ENCODE results near the gene BOD1L1. TPM values are rescaled to one million over a fixed set of nuclear protein-coding genes. Genes with fewer than 3 reads are reported as not detected.

The BOD1L1 gene
- total RNA-seq (2014; rRNA removed; shearing (Covaris generic)) (16.5 and 17.3 TPM in 2 replicates), polyA plus RNA-seq (2016; fragmentation: Nextera tagmentation; extraction: Ambion mirVana) (6.3 and 6.6 TPM in 2 replicates)

DNA sequence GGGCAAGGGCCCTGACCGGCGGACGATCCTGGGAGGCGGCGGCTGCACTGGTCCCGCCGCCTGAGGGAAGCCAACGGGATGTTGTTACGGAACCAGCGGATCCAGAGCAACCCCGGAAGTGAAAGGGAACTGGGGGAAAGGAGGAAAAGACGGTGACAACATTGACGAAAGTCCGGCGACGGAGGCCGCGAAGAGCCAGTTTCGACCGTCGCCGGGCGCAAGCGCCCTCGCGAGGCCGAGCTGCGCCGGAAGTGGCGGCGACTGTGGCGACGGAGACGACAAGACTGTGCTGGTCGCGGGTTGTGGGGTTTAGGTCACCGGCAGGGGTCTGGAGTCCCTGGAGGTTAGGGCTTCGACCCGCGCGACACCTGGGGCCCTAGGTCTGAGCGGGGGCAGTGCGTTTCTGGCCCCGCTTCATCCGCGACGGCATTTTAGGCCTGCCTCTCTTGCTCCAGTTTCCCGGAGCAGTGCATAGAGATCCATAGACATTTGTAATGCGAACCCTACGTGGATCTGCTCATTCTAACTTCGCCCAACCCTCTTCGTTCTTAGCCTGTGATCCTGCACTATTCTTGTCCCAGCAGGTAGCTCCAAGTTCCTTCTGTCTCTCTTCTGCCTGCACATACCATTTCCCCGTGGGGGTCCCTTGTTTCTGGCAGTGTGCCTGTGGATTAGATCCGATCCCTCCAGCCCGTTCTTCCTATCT, at the start of gene BOD1L1:
Gene BOD1L1 (minus strand): TSS at position 120 of the 706 bp plus-strand sequence. CDS start 138 bp downstream, outside the sequence.
- no peaks in the 10 kb centered on the region for H3K27me3 ChIP-seq (replicated peaks; ENCODE audit: insufficient read depth)
- in situ Hi-C loops (cut with MboI): loop anchor here (25.0 kb wide), 1 partner anchor 1385 kb away; the partner anchor contains the start of gene CPEB2
- peaks cover 52% of the 10 kb centered on the region for H3K79me2 ChIP-seq (ENCODE audit: insufficient read depth)
- H3K4me2 ChIP-seq (ENCODE audit: unreplicated experiment): peak within 1 kb of the TSS; percentile 96
- no peaks in the 10 kb centered on the region for H3F3A ChIP-seq (ENCODE audit: insufficient read depth)
- H3K9me3 ChIP-seq (ENCODE audit: low read depth): no peaks in the 10 kb centered on the region
- H4K20me1 ChIP-seq (ENCODE audit: insufficient read depth): 0 out of 2 replicates have a peak, but pooled peaks cover 3% of the 10 kb centered on the region
- H3K4me3 ChIP-seq: peak within 1 kb of the TSS; percentile 99
- peak within 1 kb of the TSS; percentile 75 for H3K27ac ChIP-seq
- 0 to 1% methylated on average over 44 to 51 of the region's 55 CpGs for WGBS, 2 experiments (ENCODE audit: low coverage in 1 of 2, low lambda C conversion rate in 2 of 2, missing lambda C conversion rate in 2 of 2)
- peak within 1 kb of the TSS; percentile 87 for H2AFZ ChIP-seq
- H3K9ac ChIP-seq: peak within 1 kb of the TSS; percentile 94
- no peaks in the 10 kb centered on the region for H3K36me3 ChIP-seq (ENCODE audit: low read depth)
- DNase-seq: peak; percentile 91
- H3K9me2 ChIP-seq (ENCODE audit: insufficient read depth): 0 out of 2 replicates have a peak, but pooled peaks cover 3% of the 10 kb centered on the region
- no peak for TF ChIP-seq EZH2phosphoT487 (IDR thresholded peaks at IDR 0.05; ENCODE audit: insufficient read depth, low read depth)
- no peak for TF ChIP-seq EZH2 (IDR thresholded peaks at IDR 0.05; ENCODE audit: insufficient read depth, poor library complexity, severe bottlenecking)
- H3K4me1 ChIP-seq (ENCODE audit: insufficient read depth): peaks cover 24% of the 10 kb centered on the region; the same call in 1 of the 2 replicates

- DNase-seq: no peak
- Histone ChIP-seq H3K9me3 (ENCODE audit: low read depth) (peaks cover 3% of the 10 kb centered on the region), H3K36me3 (ENCODE audit: low read depth) (no peaks in the 10 kb centered on the region), H2AFZ (no peak overlapping the region), H3K27ac (no peak overlapping the region), H3K27me3 (replicated peaks; ENCODE audit: insufficient read depth) (no peaks in the 10 kb centered on the region; the same call in 1 of the 2 replicates), H3K9me2 (ENCODE audit: insufficient read depth) (no peaks in the 10 kb centered on the region), H3K4me2 (ENCODE audit: unreplicated experiment) (no peak overlapping the region), H3K4me1 (ENCODE audit: insufficient read depth) (no peaks in the 10 kb centered on the region), H3K79me2 (ENCODE audit: insufficient read depth) (no peaks in the 10 kb centered on the region), H3F3A (ENCODE audit: insufficient read depth) (no peaks in the 10 kb centered on the region), H3K9ac (no peak overlapping the region), H3K4me3 (no peak overlapping the region), H4K20me1 (ENCODE audit: insufficient read depth) (no peaks in the 10 kb centered on the region)
- in situ Hi-C loops (cut with MboI): loop anchor here (25.0 kb wide), 1 partner anchor 1487 kb away; no protein-coding TSS in a partner anchor
- TF ChIP-seq EZH2phosphoT487 (IDR thresholded peaks at IDR 0.05; ENCODE audit: insufficient read depth, low read depth) (no peak), EZH2 (IDR thresholded peaks at IDR 0.05; ENCODE audit: insufficient read depth, poor library complexity, severe bottlenecking) (no peak)
- 36 to 50% methylated on average over 1 of the region's 1 CpG for WGBS, 2 experiments (ENCODE audit: low coverage in 1 of 2, low lambda C conversion rate in 2 of 2, missing lambda C conversion rate in 2 of 2)
Observed at GRCh38 chr4:13674971-13675370, 47.4 kb upstream of the BOD1L1 start.

GRCh38 chr4:13673167-13673566, 45.6 kb upstream of the BOD1L1 start:
- Histone ChIP-seq H3K4me1 (ENCODE audit: insufficient read depth) (no peaks in the 10 kb centered on the region), H3F3A (ENCODE audit: insufficient read depth) (no peaks in the 10 kb centered on the region), H3K27ac (no peak overlapping the region), H3K79me2 (ENCODE audit: insufficient read depth) (no peaks in the 10 kb centered on the region), H3K36me3 (ENCODE audit: low read depth) (no peaks in the 10 kb centered on the region), H2AFZ (no peak overlapping the region), H3K9ac (no peak overlapping the region), H3K4me2 (ENCODE audit: unreplicated experiment) (no peak overlapping the region), H3K4me3 (no peak overlapping the region), H3K27me3 (replicated peaks; ENCODE audit: insufficient read depth) (no peaks in the 10 kb centered on the region; the same call in 1 of the 2 replicates), H4K20me1 (ENCODE audit: insufficient read depth) (no peaks in the 10 kb centered on the region), H3K9me2 (ENCODE audit: insufficient read depth) (no peaks in the 10 kb centered on the region), H3K9me3 (ENCODE audit: low read depth) (peaks cover 3% of the 10 kb centered on the region)
- DNase-seq: no peak
- in situ Hi-C loops (cut with MboI): loop anchor here (25.0 kb wide), 1 partner anchor 1489 kb away; no protein-coding TSS in a partner anchor
- no peak for TF ChIP-seq EZH2phosphoT487 (IDR thresholded peaks at IDR 0.05; ENCODE audit: insufficient read depth, low read depth)
- no peak for TF ChIP-seq EZH2 (IDR thresholded peaks at IDR 0.05; ENCODE audit: insufficient read depth, poor library complexity, severe bottlenecking)

DNA sequence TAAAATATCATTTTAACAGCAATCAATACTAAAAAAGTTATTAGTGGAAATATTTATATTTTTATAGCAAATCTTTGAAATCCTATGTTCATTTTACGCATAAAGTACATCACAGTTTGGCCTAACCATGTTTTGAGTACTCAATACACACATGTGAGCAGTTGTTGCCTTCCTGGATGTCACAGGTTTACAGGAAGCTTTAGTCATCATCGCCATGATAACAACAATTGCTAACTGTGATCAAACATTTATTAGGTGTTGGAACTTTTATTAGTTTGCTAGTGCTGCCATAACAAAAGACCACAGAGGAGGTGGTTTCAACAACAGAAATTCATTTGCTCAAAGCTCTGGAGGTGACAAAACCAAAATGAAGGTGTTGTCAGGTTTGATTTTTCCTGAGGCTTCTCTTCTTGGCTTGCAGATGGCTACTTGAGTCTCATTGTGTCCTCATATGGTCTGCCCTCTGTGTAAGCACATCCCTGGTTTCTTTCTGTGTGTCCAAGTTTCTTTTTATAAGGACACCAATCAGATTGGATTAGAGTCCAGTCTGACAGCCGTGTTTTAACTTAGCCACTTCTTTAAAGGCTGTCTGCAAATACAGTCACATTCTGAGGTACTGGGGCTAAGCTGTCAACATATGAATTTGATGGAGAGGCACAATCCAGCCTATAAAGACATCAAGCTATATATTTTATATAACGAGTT, 43.1 kb upstream of the BOD1L1 start:
- H3K36me3 ChIP-seq (ENCODE audit: low read depth): no peaks in the 10 kb centered on the region
- in situ Hi-C loops (cut with MboI): loop anchor here (25.0 kb wide), 1 partner anchor 1492 kb away; no protein-coding TSS in a partner anchor
- TF ChIP-seq EZH2phosphoT487 (IDR thresholded peaks at IDR 0.05; ENCODE audit: insufficient read depth, low read depth): no peak
- no peak overlapping the region for H3K27ac ChIP-seq
- H3K9me3 ChIP-seq (ENCODE audit: low read depth): peaks cover 3% of the 10 kb centered on the region
- H3K4me2 ChIP-seq (ENCODE audit: unreplicated experiment): no peak overlapping the region
- H3K27me3 ChIP-seq (replicated peaks; ENCODE audit: insufficient read depth): no peaks in the 10 kb centered on the region; the same call in 1 of the 2 replicates
- H3K9ac ChIP-seq: no peak overlapping the region
- H3K9me2 ChIP-seq (ENCODE audit: insufficient read depth): peaks cover 3% of the 10 kb centered on the region; the same call in 1 of the 2 replicates
- 25 to 29% methylated on average over 4 of the region's 4 CpGs for WGBS, 2 experiments (ENCODE audit: low coverage in 1 of 2, low lambda C conversion rate in 2 of 2, missing lambda C conversion rate in 2 of 2)
- no peaks in the 10 kb centered on the region for H3F3A ChIP-seq (ENCODE audit: insufficient read depth)
- no peaks in the 10 kb centered on the region for H3K79me2 ChIP-seq (ENCODE audit: insufficient read depth)
- no peak overlapping the region for H2AFZ ChIP-seq
- H3K4me3 ChIP-seq: no peak overlapping the region
- H3K4me1 ChIP-seq (ENCODE audit: insufficient read depth): no peaks in the 10 kb centered on the region
- DNase-seq: no peak
- no peaks in the 10 kb centered on the region for H4K20me1 ChIP-seq (ENCODE audit: insufficient read depth)
